DMS53 (cell line): ENCODE measurements around the gene TCERG1L.
"Not testable (repeated sequence)": the region's sequence is repeated elsewhere in the genome, so short reads cannot be mapped to it uniquely, and the experiment has no call there.

ENCODE experiments used
- DNase-seq: peaks from one replicate; lab custom pipeline; 2025; lab: John Stamatoyannopoulos, UW

The TCERG1L gene

DNA sequence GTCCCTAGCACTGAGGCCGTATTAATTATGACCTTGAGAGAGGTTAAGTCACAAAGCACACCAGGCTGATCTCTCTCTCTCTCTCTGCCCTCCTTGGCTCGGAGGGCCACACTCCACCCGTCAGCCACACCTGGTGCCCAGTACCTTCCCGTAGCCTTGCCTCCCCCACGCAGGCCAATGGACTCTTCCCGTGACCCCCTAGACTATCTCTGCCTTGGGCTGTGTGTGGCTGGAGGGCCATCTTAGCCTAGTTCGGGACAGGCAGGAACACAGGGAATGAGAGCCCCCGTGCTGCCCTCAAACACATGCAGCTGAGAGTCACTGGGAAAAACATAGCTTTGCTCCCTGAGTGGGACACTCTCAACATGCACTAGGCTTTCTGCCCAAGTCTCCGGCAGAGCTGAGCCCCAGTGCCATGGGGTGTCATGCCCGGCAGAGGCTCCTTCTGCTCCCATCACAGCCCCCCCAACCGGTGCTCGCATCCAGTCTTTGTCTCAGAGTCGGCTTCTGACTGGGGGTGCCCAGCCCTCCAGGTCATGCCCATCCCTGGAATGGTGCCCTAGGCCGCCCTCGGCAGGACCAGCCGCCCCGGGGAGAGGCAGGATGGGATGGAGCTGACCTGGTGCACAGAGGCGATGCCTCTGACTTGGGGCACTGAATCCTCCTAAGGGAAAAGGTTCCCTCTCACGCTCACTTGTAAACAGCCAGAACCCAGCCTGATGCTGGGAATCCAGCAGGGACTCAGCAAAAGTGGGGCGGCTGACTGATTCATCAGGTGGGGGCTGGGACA is 63.0 kb downstream of the TCERG1L start:
- DNase-seq: no peak

DNA sequence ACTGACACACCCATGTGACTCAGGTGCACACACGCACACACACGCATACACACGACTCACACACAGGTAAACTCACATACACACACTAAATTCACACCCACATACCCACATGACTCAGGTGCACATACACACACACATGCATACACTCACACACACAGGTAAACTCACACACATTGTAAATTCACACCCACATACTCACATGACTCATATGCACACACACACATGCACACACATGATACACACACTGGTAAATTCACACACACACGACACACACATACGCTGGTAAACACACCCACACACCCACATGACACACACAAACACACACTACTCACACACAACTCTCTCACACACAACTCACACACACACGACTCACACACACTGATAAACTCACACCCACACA is 63.6 kb downstream of the TCERG1L start:
- DNase-seq: no peak

GRCh38 chr10:131246775-131247174 is 64.7 kb downstream of the TCERG1L start:
- DNase-seq: no peak

- no peak for DNase-seq
Measured at GRCh38 chr10:131246089-131246488, 65.4 kb downstream of the TCERG1L start.

- no peak for DNase-seq
Measured at GRCh38 chr10:131245475-131246059, 66.0 kb downstream of the TCERG1L start.

DNA sequence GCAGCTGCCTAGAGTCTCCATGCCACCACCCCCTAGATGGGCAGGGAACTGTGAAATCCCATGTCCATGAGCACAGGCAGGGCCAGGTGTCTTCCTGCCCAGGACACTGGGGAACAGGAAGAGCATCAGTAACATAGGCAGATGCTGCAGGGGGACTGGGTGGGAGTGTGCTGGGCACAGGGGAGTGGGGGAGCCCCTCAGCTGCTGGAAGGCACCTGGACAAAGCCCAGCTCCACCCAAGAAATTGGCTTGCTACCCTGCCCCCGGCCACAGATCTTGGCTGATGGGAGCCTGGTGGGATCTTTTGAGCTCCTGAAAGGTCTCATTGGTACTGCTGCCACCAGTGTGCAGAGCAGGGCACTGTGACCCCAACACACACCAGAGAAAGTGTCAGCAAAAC is 66.7 kb downstream of the TCERG1L start:
- DNase-seq: no peak

GRCh38 chr10:131243076-131243475 is 68.4 kb downstream of the TCERG1L start:
- no peak for DNase-seq

GRCh38 chr10:131242007-131242406 is 69.5 kb downstream of the TCERG1L start:
- DNase-seq: peak; percentile 37

DNA sequence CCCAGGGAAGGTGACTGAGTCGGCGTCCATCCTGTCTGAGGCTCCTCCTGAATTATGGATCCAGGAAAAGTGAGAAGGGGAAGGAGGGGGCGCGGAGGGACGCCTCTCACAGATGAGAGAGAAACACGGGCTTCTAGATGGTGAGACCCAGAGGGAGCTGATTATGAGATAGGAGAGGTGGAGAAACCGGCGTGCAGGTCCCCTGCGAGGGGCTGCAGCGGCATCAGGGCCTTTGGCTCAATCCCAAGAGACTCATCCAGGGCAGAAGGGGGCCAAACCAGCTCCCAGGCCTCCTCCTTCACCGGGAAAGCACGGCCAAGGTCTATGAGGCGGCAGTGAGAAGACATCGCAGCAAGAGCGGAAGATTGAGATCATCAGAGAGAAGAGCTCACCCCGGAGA is 70.8 kb downstream of the TCERG1L start:
- no peak for DNase-seq

GRCh38 chr10:131239926-131240325 is 71.6 kb downstream of the TCERG1L start:
- DNase-seq: no peak

- no peak for DNase-seq
Measured at GRCh38 chr10:131239450-131239849, 72.1 kb downstream of the TCERG1L start.

DNA sequence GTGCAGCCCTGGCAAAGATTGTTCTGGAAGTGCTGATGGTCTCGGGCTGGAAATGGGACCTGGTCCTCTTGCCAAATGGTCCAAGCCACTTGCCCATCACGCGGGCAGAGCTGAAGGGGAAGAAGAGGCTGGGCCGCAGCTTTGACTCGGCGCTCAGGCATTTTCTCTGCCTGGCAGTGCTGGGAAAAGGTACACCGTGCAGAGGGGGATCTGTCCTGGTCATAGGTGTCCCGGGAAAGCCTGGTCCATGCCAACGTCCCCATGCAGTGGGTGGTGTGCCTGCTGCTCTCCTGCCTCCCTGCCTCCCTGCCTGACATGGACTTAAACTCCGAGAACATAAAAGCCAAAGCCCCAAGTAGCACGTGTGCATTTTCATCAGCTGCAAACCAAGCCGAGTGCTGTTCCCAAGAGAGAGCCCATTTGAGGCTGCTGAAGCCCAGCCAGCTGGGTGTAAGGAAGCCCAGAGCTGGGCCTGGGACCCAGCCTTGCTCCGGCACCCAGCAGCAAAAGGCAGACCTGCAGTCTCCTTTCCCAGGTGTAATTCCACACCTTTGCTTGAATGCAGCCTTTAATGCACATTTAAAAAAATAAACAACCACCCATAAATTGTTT is 72.7 kb downstream of the TCERG1L start:
- DNase-seq: no peak

DNA sequence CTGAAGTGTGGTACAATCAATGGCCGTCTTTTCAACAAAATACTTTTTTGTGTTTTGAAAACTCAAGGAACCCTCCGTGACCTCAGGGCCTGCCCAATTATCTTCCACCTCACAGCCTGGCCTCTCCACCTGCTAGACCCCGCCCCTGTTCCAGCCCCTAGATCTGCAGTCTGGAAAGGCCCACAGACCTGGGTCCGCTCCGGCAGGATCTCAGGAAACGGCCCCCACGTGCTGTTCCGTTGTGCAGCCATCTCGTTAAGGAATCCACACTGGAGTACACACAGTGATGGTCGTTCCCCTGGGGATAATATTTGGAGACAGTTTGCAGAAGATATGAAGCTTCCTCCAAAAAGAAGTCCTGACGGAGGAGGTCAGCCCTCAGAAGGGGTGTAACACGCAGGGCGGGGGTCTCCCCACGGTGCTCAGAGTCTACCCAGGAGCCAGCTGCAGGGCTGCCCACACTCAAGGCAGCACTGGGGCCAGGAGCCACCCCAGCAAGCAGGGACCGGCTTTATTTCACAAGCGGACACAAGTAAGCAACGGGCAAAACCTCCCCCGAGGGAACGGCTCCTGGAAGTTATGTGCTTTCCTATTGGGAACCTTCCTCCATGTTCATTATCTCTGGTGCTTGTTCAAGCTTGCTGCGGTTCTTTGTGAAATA is 73.4 kb downstream of the TCERG1L start:
- no peak for DNase-seq

DNA sequence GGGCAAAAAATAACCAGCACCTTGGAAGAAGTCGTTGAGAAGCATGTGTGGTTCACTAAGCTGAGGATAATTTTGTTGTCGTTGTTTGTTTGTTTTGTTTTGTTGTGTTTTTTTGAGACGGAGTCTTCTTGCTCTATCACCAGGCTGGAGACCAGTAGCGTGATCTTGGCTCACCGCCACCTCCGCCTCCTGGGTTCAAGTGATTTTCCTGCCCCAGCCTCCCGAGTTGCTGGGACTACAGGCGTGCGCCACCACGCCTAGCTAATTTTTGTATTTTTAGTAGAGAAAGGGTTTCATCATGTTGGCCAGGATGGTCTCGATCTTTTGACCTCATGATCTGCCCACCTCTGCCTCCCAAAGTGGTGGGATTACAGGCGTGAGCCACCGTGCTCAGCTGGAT is 76.9 kb downstream of the TCERG1L start:
- DNase-seq: not testable (repeated sequence)

GRCh38 chr10:131233611-131234258 is 77.8 kb downstream of the TCERG1L start:
- DNase-seq: no peak

DNA sequence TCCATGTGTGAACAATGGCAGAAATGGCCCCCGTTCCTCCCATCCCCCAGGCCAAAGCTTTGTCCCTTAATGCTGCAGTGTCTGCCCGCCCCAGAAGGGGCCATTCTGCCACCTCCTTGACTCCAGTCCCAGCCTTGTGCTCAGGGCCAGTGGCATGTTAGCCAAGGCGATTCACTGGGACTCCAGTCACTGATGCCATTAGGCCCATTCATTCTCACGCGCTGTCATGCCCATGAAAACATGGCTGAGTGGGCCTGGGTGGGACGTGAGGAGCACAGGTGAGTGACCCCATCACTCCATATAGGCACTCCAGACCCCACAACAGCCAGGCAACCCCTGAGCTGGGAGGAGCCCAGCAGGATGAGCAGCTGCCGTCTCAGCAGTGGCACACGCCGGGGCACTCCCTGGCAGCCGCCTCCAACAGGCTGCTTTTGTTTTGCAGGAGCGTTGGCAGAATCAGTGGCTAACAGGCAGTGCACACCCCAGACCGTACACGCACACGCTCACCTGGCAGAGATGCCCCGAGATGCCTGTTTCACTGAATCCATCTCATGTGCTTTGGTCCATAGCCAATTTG is 79.5 kb downstream of the TCERG1L start:
- DNase-seq: no peak

DNA sequence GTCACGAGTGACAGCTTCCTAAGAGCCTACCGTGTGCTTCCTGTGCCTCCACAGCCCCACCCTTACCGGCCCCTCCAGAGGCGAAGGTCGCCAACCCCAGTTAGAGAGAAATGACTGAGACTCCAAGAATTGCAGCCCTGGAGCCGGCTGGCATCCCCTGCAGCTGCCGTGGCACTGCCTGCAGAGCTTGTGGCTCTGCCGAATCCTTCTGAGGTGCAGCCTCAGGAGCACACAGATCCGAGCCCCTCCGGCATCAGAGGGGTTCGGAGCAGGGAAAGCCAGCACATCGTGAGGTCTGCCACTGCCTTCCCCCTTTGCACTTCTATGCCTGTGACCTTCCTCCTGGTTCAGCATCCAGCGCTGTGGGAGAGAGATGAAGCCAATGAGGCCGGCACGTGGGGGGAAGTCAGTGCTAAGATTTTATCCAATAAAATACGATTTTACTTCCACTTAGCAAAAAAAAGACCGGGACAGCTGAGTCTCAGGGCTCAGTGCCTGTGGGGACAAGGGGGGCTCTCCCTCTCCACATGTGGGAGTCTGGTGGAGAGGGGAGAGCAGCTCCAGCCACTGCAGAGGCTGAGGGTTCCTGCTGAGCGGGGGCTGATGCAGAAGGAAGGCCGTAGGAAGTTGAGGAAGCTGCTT is 80.1 kb downstream of the TCERG1L start:
- no peak for DNase-seq

GRCh38 chr10:131230641-131231322 is 80.7 kb downstream of the TCERG1L start:
- no peak for DNase-seq

DNA sequence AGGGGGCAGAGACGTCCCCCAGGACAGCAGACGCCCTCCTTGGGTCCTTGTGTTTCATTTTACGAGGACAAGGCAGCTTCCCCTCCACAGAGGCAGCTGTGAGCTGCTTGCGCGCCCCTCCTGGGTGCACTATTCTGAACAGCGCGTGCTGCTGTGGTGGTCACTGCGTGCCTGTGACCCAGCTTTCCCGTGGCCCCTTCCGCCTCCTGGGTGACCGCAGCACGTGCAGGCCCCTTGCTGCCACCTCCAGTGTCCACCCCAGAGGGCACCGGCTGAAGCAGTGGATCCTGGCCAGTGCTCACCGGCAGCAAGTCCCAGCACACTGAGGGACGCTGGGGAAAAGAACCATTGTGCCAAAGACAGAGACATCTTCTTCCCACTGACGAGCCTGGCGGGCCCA is 81.4 kb downstream of the TCERG1L start:
- no peak for DNase-seq

- DNase-seq: no peak
Measured at GRCh38 chr10:131227163-131227740, 84.3 kb downstream of the TCERG1L start.
